IPS-NIHi7 (cell line): ENCODE measurements around the gene GRM7.

Experiments
- DNase-seq: peaks from one replicate; pipeline ENCODE4 v3.0.0; 2012; ENCODE audit warnings: mixed read lengths; ENCODE audit errors: extremely low spot score

The GRM7 gene

DNA sequence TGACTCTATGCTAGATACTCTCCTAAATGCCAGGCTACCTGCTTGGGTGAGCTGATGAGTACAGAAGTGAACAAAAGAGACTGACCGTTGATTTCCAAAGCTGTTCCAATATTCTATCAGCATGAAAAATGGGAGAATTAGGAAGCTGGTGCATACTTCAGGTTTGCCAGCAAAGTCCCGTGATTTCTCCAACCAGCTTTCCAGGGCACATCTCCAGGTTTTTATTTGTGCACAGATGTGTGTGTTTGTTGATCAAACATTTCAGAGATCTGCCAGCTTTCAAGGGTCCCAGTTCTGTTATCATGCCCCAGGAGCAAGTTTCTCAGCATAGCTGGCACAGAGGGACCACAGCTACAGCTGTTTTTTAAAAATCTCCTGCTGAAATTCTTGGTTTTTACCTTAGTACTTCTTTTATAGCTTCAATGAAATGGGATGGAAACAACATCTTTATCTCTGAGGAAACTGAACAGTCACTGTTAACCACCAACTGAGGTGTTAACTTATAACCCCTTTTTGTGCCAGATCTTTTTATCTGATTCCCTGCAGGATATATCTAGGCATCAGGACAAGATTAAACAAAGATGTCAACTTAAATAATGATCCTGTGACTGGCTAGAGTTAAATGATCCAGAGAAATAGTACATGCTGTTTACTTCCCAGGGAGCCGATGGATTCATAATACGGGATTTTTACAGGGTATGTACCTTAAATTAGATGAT lies 380.8 kb downstream of the GRM7 start:
- DNase-seq, result no peak

DNA sequence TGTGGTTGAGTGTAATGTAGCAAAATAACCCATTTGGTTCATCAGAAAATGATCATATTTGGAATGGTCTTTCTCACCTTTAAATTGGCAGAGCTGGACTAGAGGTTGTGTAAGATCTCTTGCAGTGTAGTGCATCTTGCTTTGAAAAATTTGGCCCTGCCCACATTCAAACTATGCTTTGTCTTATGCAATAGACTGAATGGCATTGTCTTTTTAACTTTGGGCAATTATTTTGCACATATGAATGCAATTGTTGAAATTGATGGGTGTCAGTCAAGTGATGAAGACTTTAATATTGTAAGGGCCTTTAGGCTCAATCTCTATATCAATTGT lies 381.4 kb downstream of the GRM7 start:
- DNase-seq, result no peak

GRCh38 chr3:7249493-7250076 lies 388.7 kb downstream of the GRM7 start:
- DNase-seq, result no peak

GRCh38 chr3:7254251-7254650 lies 393.3 kb downstream of the GRM7 start:
- DNase-seq, result no peak

DNA sequence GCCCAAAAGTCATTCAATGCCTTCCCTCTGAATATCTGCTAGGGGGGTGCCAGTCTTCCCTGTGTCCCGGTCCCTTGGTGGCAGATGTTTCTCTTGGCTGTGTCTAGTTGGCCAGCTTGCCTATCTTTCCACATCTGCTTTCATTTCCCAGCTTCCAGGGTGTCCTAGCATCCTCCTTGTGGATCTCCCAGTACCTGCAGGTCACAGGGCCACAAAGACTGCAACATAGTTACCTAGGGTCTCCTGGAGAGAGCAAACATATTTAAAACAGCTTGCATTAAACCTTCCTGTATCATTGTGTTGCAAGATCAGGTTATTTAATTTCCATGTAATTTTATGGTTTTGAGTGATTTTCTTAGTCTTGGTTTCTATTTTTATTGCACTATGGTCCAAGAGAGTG lies 400.1 kb downstream of the GRM7 start:
- no peak for DNase-seq

DNA sequence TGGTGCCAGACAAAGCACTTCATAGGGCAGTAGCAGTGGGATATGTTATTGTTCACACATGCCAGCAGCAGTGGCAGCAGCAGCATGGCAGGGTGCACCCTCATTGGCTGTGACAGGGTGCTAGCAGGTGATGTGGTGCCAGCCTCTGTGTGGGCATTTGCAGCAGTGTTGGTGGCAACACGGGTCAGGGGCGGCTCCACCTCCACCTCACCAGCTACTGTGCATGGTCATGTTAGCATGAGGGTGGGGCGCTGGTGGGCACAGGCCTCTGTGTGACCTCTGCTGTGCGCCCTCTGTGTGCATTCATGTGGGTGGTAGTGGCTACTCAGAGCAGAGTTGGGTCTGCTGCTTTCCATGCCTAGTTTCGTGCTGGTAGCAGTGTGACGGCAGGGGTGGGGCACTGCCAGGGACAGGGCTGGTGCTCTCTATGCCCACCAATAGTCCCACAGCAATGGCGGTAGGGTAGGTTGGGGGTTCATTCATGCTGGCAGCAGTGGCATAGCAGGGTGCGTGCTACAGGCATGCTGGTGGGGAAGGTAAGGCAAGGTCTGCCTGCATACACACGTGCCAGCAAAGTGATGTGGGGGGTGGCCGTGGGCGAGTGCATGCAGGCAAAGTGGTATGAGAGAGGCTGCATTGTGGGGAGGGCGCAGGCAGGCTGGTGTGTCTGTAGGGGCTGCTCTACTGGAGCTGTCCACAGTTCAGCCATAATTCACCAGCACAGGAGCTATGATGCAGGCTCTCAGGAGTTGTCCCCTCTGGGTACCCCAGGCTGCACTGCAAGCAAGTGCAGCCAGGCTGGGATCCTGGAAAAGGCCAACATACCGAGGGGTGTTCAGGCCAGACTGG lies 402.7 kb downstream of the GRM7 start:
- DNase-seq, result no peak

DNA sequence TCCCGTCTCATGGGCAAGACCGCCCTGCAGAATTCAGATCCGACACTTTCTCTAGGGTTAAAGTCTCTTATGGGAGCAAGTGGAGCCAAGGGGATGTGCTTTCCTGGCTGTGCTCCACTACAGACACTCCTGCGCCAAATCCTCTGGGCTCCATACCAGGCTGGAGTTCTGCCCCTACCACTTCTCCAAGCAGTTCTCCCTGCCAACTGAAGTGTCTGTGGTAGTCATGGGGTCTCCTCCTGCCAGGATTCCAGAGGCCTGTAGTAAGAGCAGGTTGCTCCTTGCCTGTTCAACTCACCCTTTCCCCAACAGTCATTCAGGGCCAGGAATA lies 403.2 kb downstream of the GRM7 start:
- DNase-seq, result no peak

- DNase-seq, result no peak
These were observed 404.8 kb downstream of the GRM7 start for GRCh38 chr3:7265736-7266135.

DNA sequence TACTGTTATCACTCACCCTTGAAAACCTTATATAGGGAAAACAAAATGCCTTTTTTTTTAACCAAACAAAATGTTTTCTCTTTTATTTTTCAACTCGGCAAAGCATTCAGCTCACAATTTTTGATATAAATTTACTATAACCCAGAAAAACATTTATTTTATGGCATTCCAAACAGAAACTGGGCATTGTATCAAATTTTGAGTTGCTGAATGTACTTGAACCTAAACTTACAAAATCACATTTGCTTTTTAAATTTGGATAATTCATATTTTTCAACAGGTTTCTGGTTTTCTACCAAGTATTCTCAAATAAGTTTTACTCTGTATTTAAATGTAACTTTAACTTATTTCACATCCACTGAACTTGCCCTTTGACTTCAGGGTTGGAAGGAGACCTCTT lies 405.6 kb downstream of the GRM7 start:
- DNase-seq, result no peak

- no peak for DNase-seq
These were observed 409.8 kb downstream of the GRM7 start for GRCh38 chr3:7270731-7271130.

- DNase-seq, result no peak
These were observed 410.7 kb downstream of the GRM7 start for GRCh38 chr3:7271631-7272030.

DNA sequence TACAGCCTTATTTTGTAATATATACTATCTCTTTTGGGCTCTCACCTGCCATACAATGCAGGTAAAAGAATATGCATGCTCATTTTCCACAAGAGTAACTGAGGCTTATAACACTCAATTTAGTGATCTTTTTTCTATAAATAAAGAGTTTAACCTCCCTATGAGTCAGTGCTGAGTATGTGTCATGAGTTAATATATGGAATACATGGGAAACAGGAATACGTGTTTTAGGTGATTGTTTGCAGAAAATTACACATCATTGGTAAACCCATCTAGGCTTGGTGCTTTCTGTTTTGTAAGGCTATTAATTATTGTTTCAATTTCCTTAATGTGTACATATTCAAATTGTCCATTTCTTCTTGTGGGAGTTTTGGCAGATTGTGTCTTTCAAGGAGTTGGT lies 411.3 kb downstream of the GRM7 start:
- no peak for DNase-seq

DNA sequence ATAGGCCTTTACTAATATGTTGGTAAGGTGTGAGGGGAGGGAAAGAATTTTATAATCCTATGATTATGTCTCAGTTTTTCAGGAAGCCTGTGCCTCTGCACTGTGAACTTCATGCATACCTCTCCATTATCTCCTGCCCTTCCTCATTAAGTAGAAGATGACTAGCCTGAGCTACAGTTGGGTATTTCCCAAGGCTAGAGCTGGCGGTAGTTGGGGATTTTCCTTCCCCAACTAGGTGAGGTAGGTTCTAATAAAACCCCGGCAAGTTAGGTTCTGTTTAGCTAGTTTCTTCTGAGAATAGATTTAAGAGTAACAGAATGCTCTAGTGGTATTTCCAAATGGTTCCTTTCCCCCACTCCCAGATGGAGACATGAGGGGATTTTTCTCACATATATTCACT lies 414.5 kb downstream of the GRM7 start:
- DNase-seq, result no peak

DNA sequence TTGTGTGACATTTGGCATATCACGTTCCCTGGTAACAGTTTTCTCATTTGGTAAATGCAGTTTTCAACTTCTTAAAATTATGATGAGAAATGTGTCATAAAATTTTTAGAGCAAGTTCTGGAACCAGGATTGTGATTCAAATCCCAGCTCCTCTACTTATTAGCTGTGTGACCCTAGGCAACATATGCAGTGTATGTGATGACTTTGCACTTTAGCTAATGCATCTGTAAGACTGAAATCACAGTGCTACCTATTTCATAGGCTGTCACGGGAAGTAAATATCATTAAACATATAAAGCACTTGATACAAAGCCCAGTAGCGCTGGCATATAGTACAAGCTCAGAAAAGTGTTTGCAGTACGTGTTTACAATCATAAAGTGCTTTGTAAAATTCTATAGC lies 419.4 kb downstream of the GRM7 start:
- DNase-seq, result no peak

- no peak for DNase-seq
These were observed 422.1 kb downstream of the GRM7 start for GRCh38 chr3:7282988-7283387.

- DNase-seq, result no peak
These were observed 424.6 kb downstream of the GRM7 start for GRCh38 chr3:7285505-7285904.

GRCh38 chr3:7288133-7288532 lies 427.2 kb downstream of the GRM7 start:
- DNase-seq, result no peak

GRCh38 chr3:7289121-7289520 lies 428.2 kb downstream of the GRM7 start:
- DNase-seq, result no peak

GRCh38 chr3:7290077-7290825 lies 429.3 kb downstream of the GRM7 start:
- DNase-seq, result no peak

DNA sequence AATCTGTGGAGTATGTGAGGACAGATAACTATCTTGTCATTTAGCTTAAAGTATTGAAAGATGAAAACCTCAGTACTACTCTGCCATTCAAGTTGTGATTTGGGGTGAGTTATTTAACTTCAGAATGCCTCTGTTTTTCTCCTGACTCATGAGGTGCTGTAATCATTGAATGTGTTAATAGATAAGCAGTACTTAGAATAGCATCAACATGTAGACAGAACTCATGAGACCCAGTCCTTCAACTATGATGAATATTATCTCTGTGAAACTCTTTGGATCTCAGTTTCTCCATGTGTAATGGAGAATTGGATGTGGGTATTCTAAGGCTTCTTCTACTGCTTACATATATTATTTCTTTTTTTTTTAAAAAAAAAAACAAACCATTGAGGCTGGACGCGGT lies 431.4 kb downstream of the GRM7 start:
- no peak for DNase-seq

DNA sequence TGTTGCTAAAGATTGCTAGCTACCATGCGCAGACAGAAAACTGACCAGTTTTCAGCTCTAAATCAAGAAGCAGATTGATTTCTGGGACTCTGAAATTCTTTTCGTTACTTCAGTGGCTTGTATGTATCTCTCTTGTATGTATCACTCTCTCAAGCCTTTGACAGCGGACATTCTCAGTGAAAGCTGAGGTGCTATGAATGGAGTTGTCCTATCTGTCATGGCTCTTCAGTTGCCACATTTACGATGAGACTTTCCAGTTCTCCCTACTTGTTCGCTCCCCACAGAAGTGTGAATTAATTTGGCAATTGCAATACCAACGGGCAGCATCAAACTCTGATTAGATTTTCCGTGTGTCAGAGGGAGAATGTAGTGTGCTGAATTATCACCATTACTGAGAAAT lies 432.4 kb downstream of the GRM7 start:
- no peak for DNase-seq

DNA sequence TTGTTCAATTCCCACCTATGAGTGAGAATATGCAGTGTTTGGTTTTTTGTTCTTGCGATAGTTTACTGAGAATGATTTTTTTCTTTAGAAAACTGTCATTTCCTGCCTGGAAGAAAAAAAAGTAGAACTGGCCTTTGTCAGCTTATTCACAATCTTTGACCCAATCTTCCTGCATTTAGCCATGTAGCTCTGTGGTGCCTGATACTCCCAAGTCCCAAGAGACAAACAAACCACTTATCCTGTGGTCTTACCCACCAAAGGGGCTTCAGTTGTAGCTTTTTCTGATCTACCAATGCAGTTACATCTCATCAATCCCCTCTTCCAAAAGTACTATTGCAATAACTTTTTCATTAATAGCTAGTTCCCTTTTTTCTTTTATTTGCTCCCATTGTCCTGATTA lies 444.6 kb downstream of the GRM7 start:
- no peak for DNase-seq

DNA sequence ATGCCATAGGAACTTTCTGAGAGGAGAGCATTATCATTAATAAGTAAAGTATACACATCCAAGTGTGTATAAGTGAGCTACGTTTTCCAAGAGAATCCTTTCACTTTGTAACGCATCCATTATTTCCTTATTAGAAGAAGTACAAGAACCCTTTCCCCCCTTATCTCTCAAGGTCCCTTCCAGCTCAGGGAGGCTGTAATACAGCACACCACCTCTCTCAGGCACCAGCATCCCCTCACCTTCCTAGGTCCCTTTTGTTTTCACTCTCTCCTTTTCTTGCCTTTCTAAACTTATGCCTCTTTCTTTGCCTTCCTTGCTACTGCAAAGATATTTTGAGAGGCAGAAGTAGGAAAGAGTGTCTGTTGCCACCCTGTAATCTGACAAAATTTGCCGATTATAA lies 446.0 kb downstream of the GRM7 start:
- DNase-seq, result no peak
